ENCODE data around the gene SDR39U1. TPM values are rescaled to one million over a fixed set of nuclear protein-coding genes. Genes with fewer than 3 reads are reported as not detected.

SDR39U1 gene
- total RNA-seq, 1 donor from 2014 or later, result 61.6 TPM

DNA sequence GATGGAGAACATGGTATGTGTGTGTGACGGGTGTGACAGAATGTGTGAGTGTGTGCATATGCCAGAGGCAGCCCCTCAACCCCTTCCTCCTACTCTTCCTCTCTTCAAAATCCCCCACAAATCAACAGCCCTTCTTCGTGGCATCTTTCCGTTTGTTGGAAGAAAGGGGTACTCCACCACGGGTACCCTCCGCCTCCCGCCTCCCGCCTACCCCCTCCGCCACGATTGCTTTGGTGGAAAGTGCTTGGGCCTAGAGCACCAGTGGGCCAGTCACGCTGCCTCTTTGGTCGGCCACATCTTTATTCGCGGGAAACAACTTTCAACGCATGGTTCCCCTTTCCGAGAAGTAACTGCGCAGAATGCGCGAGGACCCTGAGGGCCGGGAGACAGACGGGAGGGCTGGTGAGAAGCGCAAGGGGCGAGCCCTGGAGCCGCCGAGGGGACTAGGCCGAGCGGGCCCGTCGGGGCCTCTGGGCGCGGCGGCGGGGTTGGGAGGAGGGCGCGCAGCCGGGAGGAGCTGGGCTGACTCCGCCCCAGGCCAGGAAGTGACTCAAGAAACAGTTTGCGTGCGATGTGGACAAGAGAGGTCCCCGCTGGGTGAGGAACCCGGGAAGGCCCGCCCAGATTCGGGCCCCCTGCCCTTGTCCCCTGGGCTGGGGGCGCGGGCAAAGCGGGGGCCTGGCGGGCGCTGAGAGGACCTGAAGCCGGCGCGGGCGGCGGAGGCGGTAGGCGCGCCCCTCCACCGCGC, 13.0 kb downstream of the SDR39U1 start, which contains the start of the genes CBLN3 and KHNYN:
CBLN3 (minus strand) TSS at position 274 of the 748 bp plus-strand sequence. CDS start 614 bp downstream, outside the sequence.
KHNYN (plus strand) TSS at position 560 of the 748 bp plus-strand sequence. CDS start 777 bp downstream, outside the sequence.
- TF ChIP-seq, protein P1, sequence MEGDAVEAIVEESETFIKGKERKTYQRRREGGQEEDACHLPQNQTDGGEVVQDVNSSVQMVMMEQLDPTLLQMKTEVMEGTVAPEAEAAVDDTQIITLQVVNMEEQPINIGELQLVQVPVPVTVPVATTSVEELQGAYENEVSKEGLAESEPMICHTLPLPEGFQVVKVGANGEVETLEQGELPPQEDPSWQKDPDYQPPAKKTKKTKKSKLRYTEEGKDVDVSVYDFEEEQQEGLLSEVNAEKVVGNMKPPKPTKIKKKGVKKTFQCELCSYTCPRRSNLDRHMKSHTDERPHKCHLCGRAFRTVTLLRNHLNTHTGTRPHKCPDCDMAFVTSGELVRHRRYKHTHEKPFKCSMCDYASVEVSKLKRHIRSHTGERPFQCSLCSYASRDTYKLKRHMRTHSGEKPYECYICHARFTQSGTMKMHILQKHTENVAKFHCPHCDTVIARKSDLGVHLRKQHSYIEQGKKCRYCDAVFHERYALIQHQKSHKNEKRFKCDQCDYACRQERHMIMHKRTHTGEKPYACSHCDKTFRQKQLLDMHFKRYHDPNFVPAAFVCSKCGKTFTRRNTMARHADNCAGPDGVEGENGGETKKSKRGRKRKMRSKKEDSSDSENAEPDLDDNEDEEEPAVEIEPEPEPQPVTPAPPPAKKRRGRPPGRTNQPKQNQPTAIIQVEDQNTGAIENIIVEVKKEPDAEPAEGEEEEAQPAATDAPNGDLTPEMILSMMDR (IDR thresholded peaks at IDR 0.05), result no peak
- intact Hi-C loops (cut with DNase I), result no loop called here
- Histone ChIP-seq H3K27me3 (ENCODE audit: low read depth) (no peaks in the 10 kb centered on the region), H3K4me1 (peaks cover 60% of the 10 kb centered on the region), H3K4me3 (peak within 1 kb of the TSS; percentile 90), H3K36me3 (peaks cover 27% of the 10 kb centered on the region), H3K27ac (peak within 1 kb of the TSS; percentile 97), H3K9me3 (no peaks in the 10 kb centered on the region)
- DNase-seq (peak; percentile 94), ATAC-seq (peak; percentile 93)

DNA sequence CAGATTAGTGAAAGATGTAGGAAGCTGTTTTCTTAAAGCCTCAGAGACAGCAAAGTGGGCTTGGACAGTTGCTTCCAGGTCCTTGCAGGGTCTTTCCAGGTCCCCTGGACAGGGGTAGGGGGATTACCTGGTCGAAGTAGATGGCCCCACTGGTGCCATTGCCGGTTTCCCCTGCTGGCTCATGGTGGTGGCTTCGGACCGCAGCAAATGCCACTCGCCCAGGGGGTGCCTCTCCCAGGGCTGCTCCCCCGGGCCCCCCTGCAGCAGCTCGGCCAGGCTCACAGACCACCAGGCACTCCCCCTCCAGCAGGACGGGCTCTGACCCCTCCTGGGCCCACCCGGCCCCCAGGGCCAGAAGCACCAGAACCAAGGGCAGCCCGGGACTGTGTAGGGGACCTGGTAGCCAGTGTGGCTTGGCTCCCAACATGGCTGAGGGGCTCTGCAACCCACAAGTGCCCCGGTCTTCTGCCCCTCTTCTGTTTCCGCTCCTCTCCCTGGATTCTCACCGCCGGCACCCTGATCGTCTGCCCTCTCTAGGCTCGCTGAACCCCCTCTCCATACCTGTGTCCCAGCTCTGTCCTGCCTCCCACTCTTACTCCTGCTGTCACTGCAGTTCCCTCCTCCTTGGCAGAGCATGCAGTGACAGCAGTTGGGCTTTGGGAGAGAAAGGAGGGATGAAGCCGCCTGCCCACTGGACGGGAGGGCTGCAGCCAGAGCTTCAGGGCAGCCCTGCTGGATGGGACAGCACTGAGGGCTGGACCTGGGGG, 13.8 kb downstream of the SDR39U1 start:
- Histone ChIP-seq H3K27ac (peak overlapping the region; percentile 97), H3K36me3 (peaks cover 20% of the 10 kb centered on the region), H3K27me3 (ENCODE audit: low read depth) (no peaks in the 10 kb centered on the region), H3K4me3 (peak overlapping the region; percentile 90), H3K9me3 (no peaks in the 10 kb centered on the region), H3K4me1 (peaks cover 60% of the 10 kb centered on the region)
- no peak for DNase-seq
- TF ChIP-seq, protein P1 (IDR thresholded peaks at IDR 0.05), result no peak
- intact Hi-C loops (cut with DNase I), result no loop called here
- ATAC-seq, result no peak

DNA sequence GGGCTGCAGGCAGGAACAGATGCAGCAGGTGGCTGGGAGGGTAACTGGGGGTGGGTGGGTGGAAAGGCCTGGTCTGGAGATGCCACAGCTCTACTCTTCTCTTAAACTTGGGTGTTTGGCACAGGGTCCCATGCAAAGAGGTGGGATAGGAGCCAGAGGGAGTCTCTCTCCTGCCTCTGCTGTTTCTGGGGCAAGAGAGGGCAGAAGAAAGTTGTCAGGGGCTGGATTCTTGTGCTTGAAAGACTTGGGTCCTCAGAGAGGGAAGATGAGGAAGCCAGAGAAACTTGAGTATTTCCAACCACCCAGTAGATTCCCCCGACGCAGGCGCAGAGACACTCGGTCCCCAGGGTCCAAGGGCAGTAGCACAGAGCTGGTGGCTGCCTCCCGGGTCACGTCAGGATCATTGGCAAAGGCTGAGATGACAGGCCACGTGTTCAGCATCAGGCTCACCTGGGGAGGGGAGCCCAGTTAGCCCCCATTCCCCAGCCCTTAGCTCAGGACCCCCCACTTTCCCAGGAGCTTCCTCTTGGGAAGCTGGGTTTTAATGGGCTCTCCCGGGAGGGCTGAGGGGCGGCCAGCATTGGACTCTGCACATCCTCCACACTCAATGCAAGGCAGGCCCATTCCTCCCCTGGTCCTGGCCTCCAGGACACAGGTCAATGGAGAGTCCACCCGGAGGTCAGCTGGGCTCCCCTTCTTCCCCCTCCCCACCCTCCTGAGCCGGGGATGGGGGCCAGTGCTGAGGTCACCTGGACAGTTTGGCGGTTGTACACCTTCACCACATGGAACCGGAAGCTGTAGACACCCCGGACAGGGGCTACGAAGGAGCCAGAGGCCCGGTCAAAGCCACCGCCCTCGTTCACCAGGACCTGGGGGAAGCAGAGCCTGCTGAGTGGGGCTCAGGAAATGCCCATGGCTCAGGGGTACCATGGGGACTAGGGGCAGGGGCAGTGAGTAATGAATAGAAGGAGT, 14.8 kb downstream of the SDR39U1 start:
- TF ChIP-seq, protein P1 (IDR thresholded peaks at IDR 0.05), result no peak
- Histone ChIP-seq H3K9me3 (no peaks in the 10 kb centered on the region), H3K4me3 (no peak overlapping the region), H3K27me3 (ENCODE audit: low read depth) (no peaks in the 10 kb centered on the region), H3K36me3 (peaks cover 10% of the 10 kb centered on the region), H3K4me1 (peaks cover 58% of the 10 kb centered on the region), H3K27ac (no peak overlapping the region)
- DNase-seq, result no peak
- intact Hi-C loops (cut with DNase I), result no loop called here
- ATAC-seq, result no peak

DNA sequence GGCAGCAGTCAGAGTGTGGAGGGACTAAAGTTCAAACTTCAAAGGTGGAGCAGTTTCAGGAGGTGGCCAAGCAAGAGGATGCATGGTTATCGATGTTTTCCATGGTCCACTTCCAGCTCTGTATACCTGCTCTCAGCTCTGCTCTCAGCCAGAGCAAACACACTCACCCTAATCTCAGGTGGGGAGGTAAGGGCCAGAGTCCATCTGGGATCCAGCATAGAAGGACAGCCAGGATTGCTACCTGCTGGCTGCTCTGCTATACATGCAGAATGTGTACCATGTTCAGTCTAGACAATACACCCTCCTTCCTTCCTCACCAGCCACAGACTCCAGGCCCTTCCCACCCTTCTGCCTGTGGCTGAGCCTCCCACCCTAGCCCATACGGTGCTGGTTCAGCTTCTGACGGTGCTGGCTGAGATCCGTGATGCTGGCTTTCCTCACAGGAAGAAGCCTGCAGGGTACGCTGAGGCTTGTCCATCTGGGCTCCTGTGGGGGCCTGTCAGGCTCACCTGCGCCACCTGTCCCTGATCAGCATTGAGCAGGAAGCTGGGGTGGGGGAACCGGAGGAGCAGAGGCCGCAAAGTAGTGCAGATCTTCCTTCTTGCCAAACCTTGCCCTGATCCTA, 15.6 kb downstream of the SDR39U1 start:
- TF ChIP-seq, protein P1 (IDR thresholded peaks at IDR 0.05), result no peak
- H3K4me3 ChIP-seq, result no peak overlapping the region
- H3K9me3 ChIP-seq, result no peaks in the 10 kb centered on the region
- no peak overlapping the region for H3K27ac ChIP-seq
- peaks cover 56% of the 10 kb centered on the region for H3K4me1 ChIP-seq
- intact Hi-C loops (cut with DNase I), result no loop called here
- no peak for ATAC-seq
- no peaks in the 10 kb centered on the region for H3K27me3 ChIP-seq (ENCODE audit: low read depth)
- no peak for DNase-seq
- peaks cover 2% of the 10 kb centered on the region for H3K36me3 ChIP-seq
